Retinal pigment epithelial cell (primary cell): ENCODE measurements around the gene TCF25.

Source experiments
- DNase-seq: peaks from one replicate; pipeline ENCODE4 v3.0.0-alpha.2; 2010; ENCODE audit warnings: low read depth
- H3K4me3 ChIP-seq: 2 replicates; pipeline ENCODE4 v1.5.1; 2011; ENCODE audit warnings: mild to moderate bottlenecking, low read length, control low read depth, moderate library complexity
- CTCF ChIP-seq: conservative IDR thresholded peaks from 2 replicates; pipeline ENCODE4 v1.5.1; 2011; ENCODE audit warnings: low read depth, low read length, control low read depth, inconsistent platforms

The TCF25 gene

GRCh38 chr16:89956505-89957215, 83.3 kb downstream of the TCF25 start:
- no peak overlapping the region for H3K4me3 ChIP-seq
- no peak for DNase-seq
- no peak for TF ChIP-seq CTCF

- no peak for DNase-seq
- no peak overlapping the region for H3K4me3 ChIP-seq
- no peak for TF ChIP-seq CTCF
Measured at GRCh38 chr16:89957216-89957785, 83.9 kb downstream of the TCF25 start.

- no peak for DNase-seq
- TF ChIP-seq CTCF, result no peak
- no peak overlapping the region for H3K4me3 ChIP-seq
Measured at GRCh38 chr16:89958068-89958467, 84.7 kb downstream of the TCF25 start.

GRCh38 chr16:89958596-89958995, 85.2 kb downstream of the TCF25 start:
- no peak for TF ChIP-seq CTCF
- DNase-seq, result no peak
- H3K4me3 ChIP-seq, result no peak overlapping the region

GRCh38 chr16:89960966-89961365, 87.6 kb downstream of the TCF25 start:
- TF ChIP-seq CTCF, result no peak
- H3K4me3 ChIP-seq, result no peak overlapping the region

More at GRCh38 chr16:89960966-89961365, 87.6 kb downstream of the TCF25 start:
- DNase-seq, result no peak
